H1 (cell line): ENCODE results near the gene PLAC1. TPM values are rescaled to one million over a fixed set of nuclear protein-coding genes. Genes with fewer than 3 reads are reported as not detected.
A peak's percentile ranks its signal among the peaks of the same experiment; 100 is the strongest.

ENCODE experiments used
- BACH1 ChIP-seq: IDR thresholded peaks from 2 replicates; pipeline ENCODE4 v1.6.1; 2012; ENCODE audit warnings: low read length, improper control_type of control experiment
- BRCA1 ChIP-seq: IDR thresholded peaks from 2 replicates; pipeline ENCODE4 v1.6.1; 2012; ENCODE audit warnings: low read depth, low read length, improper control_type of control experiment
- CHD2 ChIP-seq: IDR thresholded peaks from 2 replicates; pipeline ENCODE4 v1.6.1; 2012; ENCODE audit warnings: low read length, improper control_type of control experiment
- CHD7 ChIP-seq: fragments of 300-600 bp; sonication (generic); IDR thresholded peaks from 2 replicates; pipeline ENCODE4 v1.7.1; 2012; ENCODE audit warnings: low read length, moderate library complexity, mild to moderate bottlenecking, inconsistent platforms; ENCODE audit not compliant: insufficient replicate concordance
- MAFK ChIP-seq: IDR thresholded peaks from 2 replicates; pipeline ENCODE4 v1.6.1; 2012; ENCODE audit warnings: low read depth, mild to moderate bottlenecking, improper control_type of control experiment, low read length
- polyA plus RNA-seq, 7 experiments: library from polyadenylated mRNA; depleted of rRNA in 3 of 7; stranded (reverse) in 5 of 7; unstranded in 2 of 7; fragments of >200 nt in 5 of 7; fragments of 200-250 nt in 2 of 7; gene quantifications; 1 replicate in 5 of 7; 2 replicates in 1 of 7; 4 replicates in 1 of 7; pipeline versions ENCODE4 v1.2.1 to v1.2.3, GENCODE V29; 2011 to 2013; ENCODE audit warnings: missing spikeins in 2 of 7, mixed read lengths in 2 of 7
- total RNA-seq: library from RNA; stranded (reverse); fragmentation: NEBNext Ultra II Directional; extraction: Animal tissue kit (Norgen Biotek cat#: 25700); gene quantifications from 2 replicates; pipeline ENCODE4 v1.2.1, GENCODE V29; 2021

Gene PLAC1
- total and polyA plus RNA-seq, 2 of the 8 experiments (the other 6 are each of a cell fraction or from before 2014, with no cell fraction given): 1.8 TPM; not detected in 1

GRCh38 chrX:134622056-134622812 is 36.0 kb downstream of the PLAC1 start (continued):
- TF ChIP-seq CHD7: no peak
- TF ChIP-seq BRCA1: no peak
- TF ChIP-seq CHD2: no peak
- peak; percentile 98 for TF ChIP-seq BACH1
- peak; percentile 92 for TF ChIP-seq MAFK
